GM19397 (cell line): ENCODE results near the gene ACAA1.

Source experiments
- ATAC-seq: cut with Tn5 transposase; IDR thresholded peaks from one replicate; pipeline ENCODE4 v1.9.1; 2021; ENCODE audit warnings: mild to moderate bottlenecking, moderate library complexity; ENCODE audit not compliant: unreplicated experiment

ACAA1 gene

DNA sequence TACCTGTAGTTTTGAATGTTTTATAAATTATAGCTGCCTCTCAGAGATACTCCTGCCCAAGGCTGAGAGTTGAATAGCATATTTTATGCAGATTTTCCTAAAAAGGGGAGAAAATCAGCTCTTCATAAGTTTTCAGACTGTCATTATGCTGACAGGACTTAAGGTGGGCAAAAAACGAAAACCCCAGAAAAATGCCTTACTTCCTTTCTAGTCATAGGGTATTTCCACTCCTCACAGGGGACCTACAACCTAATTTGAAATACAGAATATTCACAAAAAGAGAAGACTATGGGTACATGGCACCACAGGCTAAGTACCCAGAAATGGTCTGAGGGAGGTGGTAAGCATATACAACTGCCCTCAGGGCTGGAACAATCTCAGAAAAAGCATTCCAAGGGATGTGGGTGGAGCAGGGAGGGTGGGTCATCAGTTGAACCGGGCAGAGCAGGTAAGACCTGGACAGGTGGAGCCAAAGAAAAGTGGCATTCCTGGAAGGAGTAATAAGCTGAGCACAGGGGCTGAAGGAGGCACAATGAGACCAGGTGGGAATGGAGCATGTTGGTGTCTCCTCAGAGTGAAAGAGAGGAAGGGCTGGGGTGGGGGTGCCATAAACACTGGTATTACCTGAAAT is 17.8 kb upstream of the ACAA1 start:
- ATAC-seq, result no peak

DNA sequence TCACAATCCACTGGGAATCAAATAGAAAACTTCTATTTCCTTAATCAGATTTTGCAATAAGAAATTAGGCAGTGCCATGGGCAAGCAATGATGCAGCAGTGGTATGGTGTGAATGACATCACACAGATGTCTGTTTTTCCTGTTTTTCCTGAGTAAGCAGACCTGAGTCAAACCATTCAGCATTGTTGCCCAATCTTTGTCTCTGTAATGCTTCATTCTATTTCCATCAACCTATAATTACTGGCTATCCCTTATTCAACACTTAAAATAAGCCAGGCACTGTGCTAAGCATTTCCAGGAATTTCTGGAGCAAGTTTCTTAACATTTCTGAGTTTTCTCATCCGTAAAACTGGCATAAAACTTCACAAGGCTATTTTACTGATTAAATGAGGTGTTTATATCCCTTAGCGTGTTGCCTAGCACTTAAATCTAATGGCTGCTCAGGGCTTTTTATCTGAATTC is 17.1 kb upstream of the ACAA1 start:
- no peak for ATAC-seq

DNA sequence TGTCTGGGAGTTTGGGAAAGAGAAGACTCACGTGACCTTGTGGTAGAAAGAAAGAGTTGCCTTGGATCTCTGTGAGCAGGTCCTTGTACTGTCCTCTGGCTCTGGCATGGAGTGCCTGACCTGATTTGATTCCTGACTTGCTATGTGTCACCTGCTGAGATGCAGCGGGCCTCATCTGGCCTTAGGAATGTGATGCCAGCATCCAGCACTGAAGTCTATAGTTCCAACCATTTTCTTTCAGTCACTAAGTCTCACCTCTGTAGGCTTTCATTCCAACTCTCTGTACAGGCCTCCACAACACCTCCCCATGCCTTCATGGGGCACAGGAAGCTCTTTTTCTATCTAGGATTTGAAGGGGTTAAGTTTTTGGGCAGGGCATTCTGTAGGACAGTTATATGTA is 16.3 kb upstream of the ACAA1 start:
- no peak for ATAC-seq

DNA sequence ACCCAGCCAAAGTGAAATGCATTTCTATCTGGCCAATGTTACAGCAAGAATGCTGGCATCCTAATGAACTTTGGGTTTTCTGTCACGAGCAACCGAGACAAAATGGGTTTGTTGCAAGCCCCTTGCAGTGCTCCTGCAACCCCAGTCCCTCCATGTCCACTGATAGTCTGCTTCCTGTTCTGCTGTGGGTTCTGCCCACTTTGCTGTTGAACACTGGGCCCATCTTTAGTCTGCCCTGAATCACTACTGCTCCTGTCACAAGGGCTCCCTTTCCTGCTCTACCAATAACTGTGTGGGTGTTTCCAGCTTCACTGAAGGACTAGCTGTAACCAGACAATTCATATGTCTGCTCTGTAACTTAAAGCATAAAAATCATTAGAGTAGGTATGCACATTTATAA is 15.7 kb upstream of the ACAA1 start:
- ATAC-seq, result no peak

DNA sequence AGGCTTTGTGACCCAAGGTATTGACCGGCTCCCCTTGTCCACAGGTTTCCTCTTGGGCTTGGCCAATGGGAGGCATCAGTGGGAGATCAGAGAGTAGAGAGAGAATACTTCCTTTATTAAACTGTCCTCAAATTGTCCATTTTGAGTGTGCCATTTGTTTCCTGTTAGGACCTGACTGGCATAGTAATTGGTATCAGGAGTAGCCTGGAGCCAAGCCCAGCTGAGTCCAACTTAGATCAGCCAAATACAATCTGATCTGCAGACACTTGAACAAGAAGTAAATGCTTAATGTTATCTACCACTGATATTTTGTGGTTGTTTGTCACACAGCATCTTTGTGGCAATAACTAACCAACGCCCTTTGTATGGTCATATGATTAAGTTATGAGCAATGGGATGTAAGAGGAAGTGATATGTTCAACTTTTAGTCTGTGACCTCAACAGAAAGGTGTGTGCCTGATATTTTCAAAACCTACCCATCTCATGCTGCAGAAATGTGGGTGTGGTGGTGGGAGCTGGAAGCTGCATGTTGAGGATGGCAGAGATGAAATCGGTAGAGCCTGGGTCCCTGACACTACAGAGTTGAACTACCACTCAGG is 14.8 kb upstream of the ACAA1 start:
- ATAC-seq, result no peak

DNA sequence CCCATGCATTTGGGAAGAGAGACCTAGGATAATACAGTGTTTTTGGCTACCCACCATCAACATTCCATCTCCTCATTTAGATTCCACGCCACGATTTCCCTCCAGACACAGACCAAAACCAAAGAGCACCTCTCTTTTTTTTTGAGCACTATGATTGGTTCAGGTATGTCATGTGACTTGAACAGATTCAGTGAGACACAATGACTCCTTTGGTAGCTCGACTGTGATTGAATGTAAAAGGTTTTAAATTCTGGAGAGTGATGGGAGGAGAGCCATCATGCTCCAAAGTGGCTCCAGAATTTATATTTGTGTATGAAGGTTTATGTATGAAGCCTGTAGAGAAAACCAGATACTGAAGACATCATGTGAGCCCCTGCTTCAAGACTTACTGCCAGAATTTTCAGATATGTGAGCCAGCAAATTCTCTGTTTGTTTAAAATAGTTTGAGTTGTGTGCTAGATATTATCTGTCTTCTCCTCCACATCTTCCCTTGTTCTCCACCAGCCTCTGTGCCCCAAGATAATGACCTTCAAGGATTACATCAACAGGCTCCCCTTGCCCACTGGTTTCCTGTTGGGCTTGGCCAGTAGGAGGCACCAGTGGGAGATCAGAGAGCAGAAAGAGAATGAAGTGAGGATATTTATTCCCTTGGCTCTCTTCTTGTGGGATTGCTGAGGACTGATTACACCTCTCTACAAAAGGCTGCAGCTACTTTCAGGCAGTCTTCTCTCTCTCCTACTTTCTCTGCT is 14.0 kb upstream of the ACAA1 start:
- ATAC-seq, result no peak

DNA sequence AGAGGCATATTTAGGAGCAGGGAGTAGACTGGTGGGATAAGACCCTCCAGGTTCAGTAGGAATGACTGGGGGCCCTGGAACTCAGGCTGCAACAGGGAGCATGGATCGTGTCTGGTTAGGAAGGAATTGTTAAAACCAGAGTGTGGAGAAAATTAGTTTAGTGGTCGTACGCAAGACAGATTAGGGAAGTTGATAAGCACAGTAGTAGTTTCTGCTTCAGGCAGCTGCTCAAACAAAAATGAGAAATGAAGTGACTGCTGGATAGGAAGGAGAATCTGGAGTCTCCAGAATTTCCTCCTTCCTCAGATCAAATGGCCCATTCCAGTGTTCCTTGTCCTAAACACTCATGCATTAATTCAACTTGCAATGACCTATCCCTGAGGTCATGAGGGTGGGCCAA is 12.8 kb upstream of the ACAA1 start:
- no peak for ATAC-seq

DNA sequence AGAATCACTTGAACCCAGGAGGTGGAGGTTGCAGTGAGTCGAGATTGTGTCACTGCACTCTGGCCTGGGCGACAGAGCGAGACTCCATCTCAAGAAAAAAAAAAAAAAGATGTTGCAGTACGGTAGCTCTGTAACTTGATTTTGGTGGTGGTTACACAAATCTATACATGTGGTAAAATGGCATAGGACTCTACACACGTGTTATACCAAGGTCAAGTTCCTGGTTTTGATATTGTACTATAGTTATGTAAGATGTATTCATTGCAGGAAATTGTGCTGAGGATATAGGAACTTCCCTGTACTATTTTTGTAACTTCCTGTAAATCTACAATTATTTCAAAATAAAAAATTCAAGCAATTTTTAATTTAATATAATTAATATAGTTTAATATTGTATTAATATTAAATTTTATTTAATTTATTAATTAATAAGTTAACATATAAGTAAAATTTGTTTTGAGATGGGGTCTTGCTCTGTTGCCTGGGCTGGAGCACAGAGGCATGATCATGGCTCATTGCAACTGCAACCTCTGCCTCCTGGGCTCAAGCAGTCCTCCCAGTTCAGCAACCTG is 11.5 kb upstream of the ACAA1 start:
- no peak for ATAC-seq

DNA sequence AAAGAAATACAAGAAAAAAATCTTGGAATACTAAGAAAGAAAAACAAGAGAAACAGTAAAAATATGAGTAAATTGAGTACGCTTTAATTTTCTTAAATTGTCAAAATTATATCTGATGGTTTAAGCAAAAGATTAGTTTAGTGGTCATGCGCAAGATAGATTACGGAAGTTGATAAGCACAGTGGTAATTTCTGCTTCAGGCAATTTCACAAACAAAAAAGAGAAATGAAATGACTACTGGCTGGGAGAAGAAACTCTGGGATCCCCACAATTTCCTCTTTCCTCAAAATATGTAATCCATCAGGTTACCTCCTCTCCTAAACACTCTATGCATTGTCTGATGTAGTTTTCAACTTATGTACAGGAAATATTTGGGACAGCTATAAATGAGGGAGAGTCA is 10.5 kb upstream of the ACAA1 start:
- no peak for ATAC-seq

DNA sequence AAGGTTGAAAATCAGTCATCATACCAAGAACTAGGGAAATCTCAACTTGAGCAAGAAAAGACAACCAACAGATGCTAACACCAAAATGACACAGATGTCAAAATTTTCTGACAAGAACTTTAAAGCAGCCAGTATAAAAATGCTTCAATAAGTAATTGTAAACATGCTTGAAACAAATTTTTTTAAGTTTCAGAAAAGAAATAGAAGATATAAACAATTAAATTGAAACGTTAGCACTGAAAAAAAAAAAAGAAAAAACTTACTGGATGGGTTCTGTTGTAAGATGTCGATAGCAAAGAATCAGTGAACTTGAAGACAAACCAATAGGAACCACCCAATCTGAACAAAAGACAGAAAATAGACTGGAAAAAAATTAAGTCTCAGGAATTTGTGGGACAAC is 9.6 kb upstream of the ACAA1 start:
- no peak for ATAC-seq

DNA sequence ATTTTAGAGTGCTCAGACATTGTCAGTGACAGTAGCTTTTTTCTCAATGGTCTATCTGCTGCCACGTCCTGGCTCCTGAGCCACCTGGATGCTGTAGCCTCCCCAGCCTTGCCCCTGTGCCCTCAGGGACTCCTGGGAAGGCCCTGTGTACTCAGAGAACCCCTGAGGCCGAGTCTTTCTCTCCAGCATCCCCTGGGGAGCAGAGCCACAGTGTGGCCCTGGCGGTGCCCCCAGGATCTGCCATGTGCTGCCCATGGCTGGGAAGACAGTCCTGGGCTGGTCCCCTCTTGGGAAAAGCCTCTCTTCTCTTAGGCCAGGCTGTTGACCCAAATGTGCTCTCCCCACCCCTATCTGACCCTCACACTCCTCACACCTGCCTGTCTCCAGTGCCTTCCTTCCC is 6.6 kb upstream of the ACAA1 start:
- no peak for ATAC-seq

DNA sequence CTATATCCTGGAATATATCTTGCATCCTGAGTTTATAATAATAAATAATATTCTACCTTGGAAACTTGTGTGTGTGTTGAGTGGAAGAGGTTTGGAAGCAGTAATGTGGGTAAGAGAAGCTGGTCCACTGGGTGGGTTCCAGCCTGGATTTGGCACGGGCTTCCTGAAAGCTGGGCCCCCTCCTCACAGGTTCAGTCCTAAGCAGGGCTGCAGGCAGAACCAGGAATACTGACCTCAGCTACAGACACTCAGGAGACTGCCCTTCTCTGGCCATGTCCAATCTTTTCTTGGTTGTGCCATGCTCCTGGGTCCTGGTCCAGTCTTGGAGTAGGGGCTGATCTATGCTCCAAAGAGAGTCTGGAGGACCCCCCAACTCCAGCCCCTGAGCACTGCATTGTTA is 6.0 kb upstream of the ACAA1 start:
- ATAC-seq, result no peak

DNA sequence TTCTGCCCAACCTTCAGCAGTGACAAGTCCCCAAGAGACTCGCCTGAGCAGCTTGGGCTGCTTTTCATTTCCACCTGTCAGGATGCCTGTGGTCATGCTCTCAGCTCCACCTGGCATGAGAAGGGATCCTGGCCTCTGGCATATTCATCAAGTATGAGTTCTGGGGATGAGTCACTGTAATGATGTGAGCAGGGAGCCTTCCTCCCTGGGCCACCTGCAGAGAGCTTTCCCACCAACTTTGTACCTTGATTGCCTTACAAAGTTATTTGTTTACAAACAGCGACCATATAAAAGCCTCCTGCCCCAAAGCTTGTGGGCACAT is 5.0 kb upstream of the ACAA1 start:
- ATAC-seq, result no peak

DNA sequence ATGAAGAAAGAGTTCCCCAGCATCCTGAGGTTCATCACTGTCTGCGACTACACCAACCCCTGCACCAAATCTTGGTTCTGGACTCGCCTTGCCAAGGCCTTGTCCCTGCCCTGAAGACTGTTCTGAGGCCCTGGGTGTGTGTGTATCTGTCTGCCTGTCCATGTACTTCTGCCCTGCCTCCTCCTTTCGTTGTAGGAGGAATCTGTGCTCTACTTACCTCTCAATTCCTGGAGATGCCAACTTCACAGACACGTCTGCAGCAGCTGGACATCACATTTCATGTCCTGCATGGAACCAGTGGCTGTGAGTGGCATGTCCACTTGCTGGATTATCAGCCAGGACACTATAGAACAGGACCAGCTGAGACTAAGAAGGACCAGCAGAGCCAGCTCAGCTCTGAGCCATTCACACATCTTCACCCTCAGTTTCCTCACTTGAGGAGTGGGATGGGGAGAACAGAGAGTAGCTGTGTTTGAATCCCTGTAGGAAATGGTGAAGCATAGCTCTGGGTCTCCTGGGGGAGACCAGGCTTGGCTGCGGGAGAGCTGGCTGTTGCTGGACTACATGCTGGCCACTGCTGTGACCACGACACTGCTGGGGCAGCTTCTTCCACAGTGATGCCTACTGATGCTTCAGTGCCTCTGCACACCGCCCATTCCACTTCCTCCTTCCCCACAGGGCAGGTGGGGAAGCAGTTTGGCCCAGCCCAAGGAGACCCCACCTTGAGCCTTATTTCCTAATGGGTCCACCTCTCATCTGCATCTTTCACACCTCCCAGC is 4.4 kb upstream of the ACAA1 start:
- no peak for ATAC-seq

DNA sequence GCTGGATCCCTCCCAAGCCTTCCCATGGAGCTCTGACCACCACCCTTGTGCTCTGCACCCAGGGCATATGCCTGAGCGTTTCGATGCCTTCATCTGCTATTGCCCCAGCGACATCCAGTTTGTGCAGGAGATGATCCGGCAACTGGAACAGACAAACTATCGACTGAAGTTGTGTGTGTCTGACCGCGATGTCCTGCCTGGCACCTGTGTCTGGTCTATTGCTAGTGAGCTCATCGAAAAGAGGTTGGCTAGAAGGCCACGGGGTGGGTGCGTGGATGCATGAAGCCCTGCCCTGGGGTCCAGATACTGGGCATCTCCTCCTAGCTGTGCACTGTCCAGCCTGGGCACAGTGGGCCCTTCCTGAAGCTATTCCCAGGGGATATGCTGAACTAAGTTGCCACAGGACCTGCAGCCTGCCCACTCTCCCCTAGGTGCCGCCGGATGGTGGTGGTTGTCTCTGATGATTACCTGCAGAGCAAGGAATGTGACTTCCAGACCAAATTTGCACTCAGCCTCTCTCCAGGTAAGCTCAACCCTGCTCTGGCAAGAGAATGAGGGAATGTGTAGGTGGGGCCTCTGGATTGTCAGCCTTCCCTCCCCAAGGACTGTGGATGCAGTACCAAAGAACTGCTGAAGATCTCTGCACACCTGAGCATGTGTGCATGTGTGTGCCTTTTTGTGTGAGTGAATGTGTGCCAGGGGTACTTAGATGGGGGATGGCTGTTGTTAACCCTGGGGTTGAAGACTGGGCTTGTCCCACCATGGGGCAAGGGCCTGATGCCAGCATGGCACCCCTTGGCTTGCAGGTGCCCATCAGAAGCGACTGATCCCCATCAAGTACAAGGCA is 3.6 kb upstream of the ACAA1 start:
- ATAC-seq, result no peak

DNA sequence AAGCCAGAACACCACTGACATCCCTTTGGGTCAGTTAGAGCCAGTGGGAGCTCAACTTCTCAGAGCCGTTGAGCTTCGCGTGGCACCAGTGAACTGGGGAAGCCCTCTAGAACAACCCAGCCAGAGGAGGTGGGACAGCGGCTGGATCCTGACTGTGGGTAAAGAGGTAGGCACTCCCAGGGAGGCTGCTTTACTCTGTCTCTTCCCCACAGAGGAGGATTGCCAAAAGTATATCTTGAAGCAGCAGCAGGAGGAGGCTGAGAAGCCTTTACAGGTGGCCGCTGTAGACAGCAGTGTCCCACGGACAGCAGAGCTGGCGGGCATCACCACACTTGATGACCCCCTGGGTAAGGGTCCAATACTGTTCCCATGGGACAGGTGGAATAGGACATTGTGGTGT is 2.7 kb upstream of the ACAA1 start:
- no peak for ATAC-seq

DNA sequence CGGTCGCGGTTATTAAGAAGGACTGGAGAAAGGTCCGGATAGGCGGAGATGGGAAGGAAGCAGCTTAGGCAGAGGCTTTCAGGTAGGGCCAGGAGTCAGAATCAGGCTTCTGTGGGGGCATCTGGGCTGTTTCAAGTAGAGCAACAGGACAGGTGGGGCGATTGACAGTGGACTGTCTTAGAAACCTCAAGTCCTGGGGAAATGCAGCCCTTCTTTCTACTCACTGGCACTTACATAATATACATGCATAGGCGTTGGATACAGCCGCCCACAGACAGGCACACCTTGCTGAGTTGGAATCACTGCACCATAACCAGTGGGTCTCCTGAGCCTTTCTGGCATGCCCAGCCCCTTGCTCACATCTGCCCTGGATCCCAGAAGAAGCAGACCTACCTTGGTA is 2.3 kb upstream of the ACAA1 start:
- ATAC-seq, result no peak

DNA sequence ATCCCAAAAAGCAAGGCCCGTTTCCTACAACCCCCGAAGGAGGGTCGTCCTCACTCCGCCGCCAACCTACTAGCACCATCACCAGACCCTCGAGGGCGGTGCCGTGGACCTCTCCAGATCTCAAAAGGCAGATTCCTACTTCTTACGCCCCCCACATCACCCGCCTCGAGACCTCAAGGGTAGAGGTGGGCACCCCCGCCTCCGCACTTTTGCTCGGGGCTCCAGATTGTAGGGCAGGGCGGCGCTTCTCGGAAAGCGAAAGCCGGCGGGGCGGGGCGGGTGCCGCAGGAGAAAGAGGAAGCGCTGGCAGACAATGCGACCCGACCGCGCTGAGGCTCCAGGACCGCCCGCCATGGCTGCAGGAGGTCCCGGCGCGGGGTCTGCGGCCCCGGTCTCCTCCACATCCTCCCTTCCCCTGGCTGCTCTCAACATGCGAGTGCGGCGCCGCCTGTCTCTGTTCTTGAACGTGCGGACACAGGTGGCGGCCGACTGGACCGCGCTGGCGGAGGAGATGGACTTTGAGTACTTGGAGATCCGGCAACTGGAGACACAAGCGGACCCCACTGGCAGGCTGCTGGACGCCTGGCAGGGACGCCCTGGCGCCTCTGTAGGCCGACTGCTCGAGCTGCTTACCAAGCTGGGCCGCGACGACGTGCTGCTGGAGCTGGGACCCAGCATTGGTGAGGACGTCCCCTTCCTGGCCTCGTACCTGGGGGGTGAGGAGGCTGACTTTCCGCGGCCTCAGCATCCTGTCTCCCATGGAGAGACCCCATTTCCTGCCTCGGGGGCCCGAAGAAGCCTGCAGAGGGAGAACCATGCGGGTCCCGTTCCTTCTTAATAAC is 1.6 kb upstream of the ACAA1 start, which contains the start of gene MYD88:
Gene MYD88 (plus strand): TSS at position 313 of the 842 bp plus-strand sequence. CDS start 40 bp downstream, at position 353.
- ATAC-seq, result peak; percentile 39

DNA sequence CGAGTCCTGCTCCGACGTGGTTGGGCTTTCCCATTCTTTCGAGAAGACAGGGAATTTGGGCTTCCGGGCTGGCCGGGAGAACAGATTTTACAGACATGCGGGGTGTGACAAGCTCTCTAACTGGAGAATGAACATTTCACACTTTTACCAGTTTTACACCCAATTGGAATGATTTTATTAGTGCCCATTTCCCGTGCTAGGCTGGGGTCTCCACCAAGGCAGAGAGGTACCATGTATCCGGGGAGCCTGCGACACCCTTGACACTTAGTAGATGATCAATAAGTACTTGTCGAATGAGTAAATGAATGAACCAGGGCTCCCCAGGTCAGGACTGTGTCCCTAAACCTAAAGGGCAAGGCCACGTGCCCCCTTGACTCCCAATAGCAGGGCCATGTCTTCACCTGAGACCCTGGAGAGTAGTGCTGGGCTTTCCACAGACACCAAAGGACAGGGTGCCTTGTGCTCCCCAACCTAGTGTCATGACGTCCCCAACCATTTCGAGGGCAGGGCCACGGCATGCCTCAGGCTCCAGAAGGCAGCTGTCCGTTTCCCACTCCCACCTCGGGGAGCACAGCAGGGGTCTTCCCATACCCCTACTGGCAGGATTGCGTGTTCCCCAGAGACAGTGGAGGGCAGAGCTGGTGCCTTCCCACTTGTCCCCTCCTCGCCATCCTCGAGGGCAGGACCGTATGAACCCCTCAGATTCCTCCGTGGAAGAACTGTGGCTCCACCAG is 855 bp upstream of the ACAA1 start:
- no peak for ATAC-seq
